Effector memory CD8-positive, alpha-beta T cell (primary cell): ENCODE measurements around the gene POLDIP2.

Experiments
- ATAC-seq: fragments of 150-1000 bp; cut with Tn5 transposase; replicated peaks from 2 replicates; pipeline ENCODE4 v1.10.0; 2021; ENCODE audit warnings: mild to moderate bottlenecking, moderate library complexity
- DNase-seq, 3 experiments: peaks; one replicate each; pipeline ENCODE4 v3.0.0; 2021
- H3K27ac Mint-ChIP-seq, 2 donors: one replicate each; pipeline ENCODE4 v1.8.0; 2022; ENCODE audit warnings: mild to moderate bottlenecking in 2 of 2, mixed read lengths in 2 of 2, moderate library complexity in 2 of 2
- H3K27me3 Mint-ChIP-seq, 2 donors: one replicate each; pipeline ENCODE4 v1.8.0; 2022; ENCODE audit warnings: mixed read lengths in 2 of 2
- H3K36me3 Mint-ChIP-seq: one replicate; pipeline ENCODE4 v1.8.0; 2022; ENCODE audit warnings: mild to moderate bottlenecking, moderate library complexity, mixed read lengths; ENCODE audit not compliant: insufficient read depth
- H3K4me1 Mint-ChIP-seq, 2 donors: one replicate each; pipeline ENCODE4 v1.8.0; 2022; ENCODE audit warnings: low read depth in 2 of 2, mixed read lengths in 2 of 2
- H3K4me3 Mint-ChIP-seq, 2 donors: one replicate each; pipeline ENCODE4 v1.8.0; 2022; ENCODE audit warnings: mild to moderate bottlenecking in 2 of 2, mixed read lengths in 2 of 2, moderate library complexity in 2 of 2
- H3K9me3 Mint-ChIP-seq, 2 donors: one replicate each; pipeline ENCODE4 v1.8.0; 2022; ENCODE audit warnings: mixed read lengths in 2 of 2

POLDIP2 gene

DNA sequence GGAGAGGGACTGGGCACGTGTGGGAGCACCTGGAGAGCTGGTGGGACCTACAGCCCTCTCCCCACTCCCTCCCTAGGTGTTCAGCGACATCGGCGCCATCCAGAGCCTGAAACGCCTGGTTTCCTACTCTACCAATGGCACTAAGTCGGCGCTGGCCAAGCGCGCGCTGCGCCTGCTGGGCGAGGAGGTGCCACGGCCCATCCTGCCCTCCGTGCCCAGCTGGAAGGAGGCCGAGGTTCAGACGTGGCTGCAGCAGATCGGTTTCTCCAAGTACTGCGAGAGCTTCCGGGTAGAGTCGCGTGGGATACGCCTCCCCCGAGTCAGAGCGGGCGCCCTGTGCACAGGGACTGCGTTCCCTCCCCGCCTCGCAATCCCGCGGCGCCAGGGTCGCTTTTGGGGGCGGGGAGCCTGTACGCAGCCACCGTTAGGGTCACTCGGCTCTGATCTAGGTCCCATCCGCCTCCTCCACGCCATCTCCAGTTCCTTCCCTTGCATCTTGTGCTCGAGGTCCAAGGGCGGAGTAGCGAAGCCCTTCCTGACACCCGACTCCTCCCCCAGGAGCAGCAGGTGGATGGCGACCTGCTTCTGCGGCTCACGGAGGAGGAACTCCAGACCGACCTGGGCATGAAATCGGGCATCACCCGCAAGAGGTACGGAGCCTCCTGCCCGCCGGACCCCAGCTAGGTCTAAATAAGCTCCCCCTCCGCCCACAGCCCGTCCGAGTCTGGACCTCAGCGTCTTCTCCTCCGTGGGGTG lies 27.1 kb upstream of the POLDIP2 start:
- peak; percentile 37 to 41 (median 40) for DNase-seq
- H3K27me3 Mint-ChIP-seq, result no peaks in the 10 kb centered on the region
- peak overlapping the region; percentile 51 to 76 for H3K27ac Mint-ChIP-seq
- H3K9me3 Mint-ChIP-seq, result no peaks in the 10 kb centered on the region
- ATAC-seq, result peak; percentile 95
- H3K4me3 Mint-ChIP-seq, result peak overlapping the region; percentile 84 to 94
- H3K36me3 Mint-ChIP-seq, result peaks cover 8% of the 10 kb centered on the region
- H3K4me1 Mint-ChIP-seq, result peaks cover 18% of the 10 kb centered on the region in 2 donors

DNA sequence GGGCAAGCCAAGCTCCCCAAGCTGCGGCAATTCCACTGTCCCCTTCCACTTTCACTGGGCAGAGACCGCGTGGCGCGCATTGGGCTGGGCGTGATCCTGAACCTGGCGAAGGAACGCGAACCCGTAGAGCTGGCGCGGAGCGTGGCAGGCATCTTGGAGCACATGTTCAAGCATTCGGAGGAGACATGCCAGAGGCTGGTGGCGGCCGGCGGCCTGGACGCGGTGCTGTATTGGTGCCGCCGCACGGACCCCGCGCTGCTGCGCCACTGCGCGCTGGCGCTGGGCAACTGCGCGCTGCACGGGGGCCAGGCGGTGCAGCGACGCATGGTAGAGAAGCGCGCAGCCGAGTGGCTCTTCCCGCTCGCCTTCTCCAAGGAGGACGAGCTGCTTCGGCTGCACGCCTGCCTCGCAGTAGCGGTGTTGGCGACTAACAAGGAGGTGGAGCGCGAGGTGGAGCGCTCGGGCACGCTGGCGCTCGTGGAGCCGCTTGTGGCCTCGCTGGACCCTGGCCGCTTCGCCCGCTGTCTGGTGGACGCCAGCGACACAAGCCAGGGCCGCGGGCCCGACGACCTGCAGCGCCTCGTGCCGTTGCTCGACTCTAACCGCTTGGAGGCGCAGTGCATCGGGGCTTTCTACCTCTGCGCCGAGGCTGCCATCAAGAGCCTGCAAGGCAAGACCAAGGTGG lies 24.0 kb upstream of the POLDIP2 start:
- ATAC-seq (no peak), DNase-seq (no peak)
- Mint-ChIP-seq H3K9me3 (no peaks in the 10 kb centered on the region), H3K36me3 (peaks cover 4% of the 10 kb centered on the region), H3K27ac (no peak overlapping the region), H3K27me3 (no peaks in the 10 kb centered on the region), H3K4me3 (peak overlapping the region in 1 of 2 donors; percentile 3), H3K4me1 (peaks cover 18 to 23% of the 10 kb centered on the region in 2 donors)

GRCh38 chr17:28379814-28380801 lies 22.8 kb upstream of the POLDIP2 start:
- Mint-ChIP-seq H3K36me3 (no peaks in the 10 kb centered on the region), H3K27me3 (no peaks in the 10 kb centered on the region), H3K9me3 (no peaks in the 10 kb centered on the region), H3K27ac (no peak overlapping the region), H3K4me1 (peaks cover 16 to 18% of the 10 kb centered on the region in 2 donors), H3K4me3 (no peak overlapping the region)
- no peak for ATAC-seq
- no peak for DNase-seq

DNA sequence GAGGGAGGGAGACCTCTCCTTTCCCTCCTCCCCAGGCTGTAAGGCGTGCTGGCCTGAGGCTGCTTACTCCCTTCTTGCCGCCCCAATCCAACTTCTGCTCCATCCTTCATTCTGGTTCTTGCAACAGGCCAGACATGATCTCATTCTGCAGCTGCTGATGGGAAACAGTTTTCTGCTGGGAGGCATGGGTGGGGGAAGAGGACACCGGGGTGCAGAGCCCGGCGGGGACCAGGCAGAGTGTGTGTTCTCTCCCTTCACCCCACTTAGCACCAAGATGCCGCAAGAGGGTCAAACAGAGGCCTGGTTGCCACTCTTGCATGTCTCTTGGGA lies 15.6 kb upstream of the POLDIP2 start:
- Mint-ChIP-seq H3K27me3 (no peaks in the 10 kb centered on the region), H3K4me1 (peaks cover 16 to 19% of the 10 kb centered on the region in 2 donors), H3K9me3 (no peaks in the 10 kb centered on the region), H3K36me3 (peaks cover 7% of the 10 kb centered on the region), H3K27ac (peak overlapping the region; percentile 89 to 94), H3K4me3 (peak overlapping the region; percentile 94 to 96)
- ATAC-seq, result no peak
- DNase-seq, result no peak

- Mint-ChIP-seq H3K9me3 (no peaks in the 10 kb centered on the region), H3K27me3 (no peaks in the 10 kb centered on the region), H3K27ac (peak overlapping the region; percentile 94 to 99), H3K4me3 (peak overlapping the region; percentile 94 to 96), H3K36me3 (peaks cover 7% of the 10 kb centered on the region), H3K4me1 (peaks cover 16 to 19% of the 10 kb centered on the region in 2 donors)
- peak; percentile 0 for ATAC-seq
- peak in 1 of 3 experiments; percentile 9 for DNase-seq
Observed at GRCh38 chr17:28372203-28372944, 15.0 kb upstream of the POLDIP2 start.

GRCh38 chr17:28371245-28372202 lies 14.2 kb upstream of the POLDIP2 start, which contains the start of gene SARM1:
TSS of gene SARM1 (plus strand) at chr17:28371694. CDS start at chr17:28372033, 339 bp downstream.
- H3K27me3 Mint-ChIP-seq, result no peaks in the 10 kb centered on the region
- H3K9me3 Mint-ChIP-seq, result no peaks in the 10 kb centered on the region
- H3K4me3 Mint-ChIP-seq, result peak within 1 kb of the TSS; percentile 94 to 96
- peaks cover 11% of the 10 kb centered on the region for H3K36me3 Mint-ChIP-seq
- peak within 1 kb of the TSS; percentile 94 to 99 for H3K27ac Mint-ChIP-seq
- DNase-seq, result peak; percentile 72 to 73 (median 73)
- ATAC-seq, result peak; percentile 85
- peaks cover 16 to 19% of the 10 kb centered on the region in 2 donors for H3K4me1 Mint-ChIP-seq

GRCh38 chr17:28370744-28371103 lies 13.4 kb upstream of the POLDIP2 start:
- no peak for DNase-seq
- H3K27me3 Mint-ChIP-seq, result no peaks in the 10 kb centered on the region
- H3K27ac Mint-ChIP-seq, result peak overlapping the region; percentile 94 to 99
- H3K4me1 Mint-ChIP-seq, result peaks cover 16 to 19% of the 10 kb centered on the region in 2 donors
- no peaks in the 10 kb centered on the region for H3K9me3 Mint-ChIP-seq
- H3K36me3 Mint-ChIP-seq, result peaks cover 11% of the 10 kb centered on the region
- peak overlapping the region; percentile 94 to 96 for H3K4me3 Mint-ChIP-seq
- ATAC-seq, result no peak

GRCh38 chr17:28370035-28370743 lies 12.9 kb upstream of the POLDIP2 start, which contains the start of gene VTN:
TSS of gene VTN (minus strand) at chr17:28370307. CDS start at chr17:28370203, 104 bp downstream.
- H3K27me3 Mint-ChIP-seq, result no peaks in the 10 kb centered on the region
- peaks cover 11% of the 10 kb centered on the region for H3K36me3 Mint-ChIP-seq
- H3K27ac Mint-ChIP-seq, result peak within 1 kb of the TSS; percentile 94 to 99
- H3K4me3 Mint-ChIP-seq, result peak within 1 kb of the TSS; percentile 94 to 96
- peaks cover 16 to 19% of the 10 kb centered on the region in 2 donors for H3K4me1 Mint-ChIP-seq
- DNase-seq (no peak), ATAC-seq (no peak)
- H3K9me3 Mint-ChIP-seq, result no peaks in the 10 kb centered on the region

GRCh38 chr17:28369684-28370034 lies 12.3 kb upstream of the POLDIP2 start:
- Mint-ChIP-seq H3K4me3 (no peak overlapping the region), H3K27me3 (no peaks in the 10 kb centered on the region), H3K9me3 (no peaks in the 10 kb centered on the region), H3K36me3 (peaks cover 15% of the 10 kb centered on the region), H3K27ac (no peak overlapping the region), H3K4me1 (peaks cover 15 to 19% of the 10 kb centered on the region in 2 donors)
- ATAC-seq (no peak), DNase-seq (no peak)

GRCh38 chr17:28368915-28369683 lies 11.8 kb upstream of the POLDIP2 start:
- Mint-ChIP-seq H3K36me3 (peaks cover 16% of the 10 kb centered on the region), H3K4me1 (peaks cover 15 to 19% of the 10 kb centered on the region in 2 donors), H3K27me3 (no peaks in the 10 kb centered on the region), H3K27ac (no peak overlapping the region), H3K4me3 (no peak overlapping the region), H3K9me3 (no peaks in the 10 kb centered on the region)
- no peak for ATAC-seq
- no peak for DNase-seq

DNA sequence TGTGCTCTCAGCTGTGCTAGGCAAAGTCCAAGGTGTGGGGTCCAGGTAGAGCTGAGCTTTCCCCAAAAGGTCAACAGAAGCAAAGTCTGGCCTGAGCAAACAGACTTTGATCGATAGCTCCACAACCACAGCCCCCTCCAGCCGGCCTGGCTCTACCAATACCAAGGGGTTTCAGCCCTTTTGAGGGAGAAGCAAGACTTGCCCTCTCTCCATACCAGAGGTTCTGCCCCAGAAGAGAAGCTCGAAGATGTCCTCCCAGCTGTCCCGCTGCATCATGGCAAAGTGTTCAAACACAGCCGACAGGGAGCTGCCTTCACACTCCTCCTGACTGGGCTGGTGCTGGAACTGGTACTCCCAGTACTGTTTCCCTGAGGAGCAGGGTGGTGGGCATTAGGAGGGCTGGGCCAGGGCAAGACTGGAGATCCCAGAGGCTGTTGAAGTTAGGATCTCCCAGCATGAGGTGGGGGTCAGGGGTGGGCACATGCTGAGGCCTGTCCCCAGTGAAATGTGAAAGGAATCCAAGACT lies 11.0 kb upstream of the POLDIP2 start:
- H3K36me3 Mint-ChIP-seq, result peaks cover 19% of the 10 kb centered on the region
- DNase-seq (no peak), ATAC-seq (no peak)
- H3K9me3 Mint-ChIP-seq, result no peaks in the 10 kb centered on the region
- H3K27ac Mint-ChIP-seq, result peak overlapping the region in 1 of 2 donors; percentile 35
- H3K4me1 Mint-ChIP-seq, result peaks cover 13 to 16% of the 10 kb centered on the region in 2 donors
- no peak overlapping the region for H3K4me3 Mint-ChIP-seq
- H3K27me3 Mint-ChIP-seq, result no peaks in the 10 kb centered on the region
